ENCODE results near the gene CYB561.

Gene CYB561

DNA sequence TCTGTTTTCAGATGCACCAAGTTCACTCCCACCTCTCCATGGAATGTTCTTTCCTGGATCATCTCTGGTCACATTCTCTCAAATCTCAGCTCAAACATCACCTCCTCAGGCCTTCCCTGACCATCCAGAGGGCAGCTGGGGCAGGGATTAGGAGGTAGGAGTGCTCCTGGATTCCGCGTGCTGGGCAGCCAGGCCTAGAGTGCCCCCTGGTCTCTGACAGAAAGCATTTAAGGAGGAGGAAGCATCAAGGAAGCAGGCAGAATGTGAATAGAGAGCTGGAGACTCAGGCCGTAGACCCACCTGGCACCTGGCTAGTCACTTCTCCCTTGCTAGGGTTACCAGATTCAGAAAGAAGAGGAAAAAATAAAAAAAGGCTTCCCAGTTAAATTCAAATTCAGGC is 2.5 kb upstream of the CYB561 start:
- no peak for DNase-seq

DNA sequence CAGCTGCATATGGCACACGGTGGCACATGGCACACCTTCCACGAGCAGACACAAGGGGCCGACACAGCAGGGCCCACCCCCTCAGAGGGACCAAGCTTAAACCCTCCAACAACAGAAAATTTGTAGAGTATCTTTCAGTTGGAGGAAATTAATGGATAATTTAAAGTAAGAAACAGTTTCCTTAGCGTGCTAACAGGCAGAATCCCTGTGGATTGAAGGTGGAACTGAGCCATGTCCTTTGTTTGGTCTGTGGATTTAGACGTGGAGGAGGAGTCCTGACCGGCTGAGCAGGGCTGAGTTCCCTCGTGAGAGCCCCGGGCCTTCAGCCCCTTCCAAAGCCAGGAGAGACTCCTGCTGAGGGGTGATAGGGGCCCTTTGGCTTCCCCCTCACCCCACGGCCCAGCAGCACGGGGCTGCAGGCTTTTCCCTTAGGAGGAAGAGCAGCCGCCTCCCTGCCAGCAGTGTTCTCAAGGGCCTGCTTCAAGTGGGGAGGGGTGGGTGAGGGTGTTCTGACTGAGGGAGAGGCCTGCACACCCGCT is 1.4 kb upstream of the CYB561 start:
- no peak for DNase-seq

DNA sequence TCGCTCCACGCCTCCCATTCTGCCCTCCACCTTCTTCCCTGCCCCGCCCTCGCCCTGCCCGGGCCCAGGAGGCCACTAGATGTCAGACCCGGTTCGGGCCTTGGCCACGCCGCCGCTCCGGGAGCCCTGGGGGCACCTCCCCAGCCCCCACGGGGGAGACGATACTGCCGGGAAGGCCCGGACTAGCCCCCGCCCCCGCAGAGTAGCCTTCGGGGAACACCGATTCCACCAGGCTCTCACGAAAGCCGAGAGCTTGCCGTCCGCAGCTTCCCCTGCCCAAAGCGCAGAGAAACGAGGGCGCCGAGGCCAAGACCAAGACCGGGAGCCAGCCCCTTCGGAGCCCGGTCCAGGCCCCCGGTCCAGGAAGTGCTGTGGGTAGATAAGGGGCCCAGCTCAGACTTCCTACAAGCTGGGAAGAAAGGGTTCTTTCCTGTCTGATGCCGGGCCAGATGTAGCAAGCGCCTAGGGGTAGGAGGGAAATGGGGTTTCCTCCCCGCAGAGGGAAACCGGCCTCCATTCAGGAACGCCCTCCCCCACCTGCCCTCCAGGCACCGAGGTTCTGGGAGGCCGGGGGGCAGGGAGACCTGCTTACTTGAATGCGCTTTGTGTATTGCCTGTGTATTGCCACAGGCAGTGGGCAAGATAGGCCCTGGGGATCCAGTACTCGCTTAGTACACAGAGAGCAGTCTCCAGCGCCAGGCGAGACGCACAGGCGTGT is 806 bp upstream of the CYB561 start:
- peak; percentile 94 to 98 (median 96) for DNase-seq

DNA sequence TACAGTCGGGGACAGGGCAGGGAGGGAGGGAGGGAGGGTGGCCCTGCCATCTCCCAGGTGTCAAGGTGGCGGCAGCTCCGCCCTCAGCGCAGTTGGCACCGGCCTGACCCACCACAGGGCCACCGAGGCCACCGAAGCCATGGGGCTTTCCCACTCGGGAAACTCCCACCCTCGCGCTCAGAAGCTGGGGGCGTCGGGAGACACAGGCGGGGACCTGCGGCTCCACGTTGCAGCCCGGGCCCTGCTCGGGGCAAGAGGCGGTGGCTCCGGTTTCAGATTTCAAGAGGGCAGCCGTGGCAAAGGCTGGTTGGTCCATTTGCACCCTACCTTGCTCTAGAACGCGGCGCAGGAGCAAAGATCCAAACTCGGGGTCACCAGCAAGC is 544 bp downstream of the CYB561 start:
- peak; percentile 75 to 91 (median 82) for DNase-seq

DNA sequence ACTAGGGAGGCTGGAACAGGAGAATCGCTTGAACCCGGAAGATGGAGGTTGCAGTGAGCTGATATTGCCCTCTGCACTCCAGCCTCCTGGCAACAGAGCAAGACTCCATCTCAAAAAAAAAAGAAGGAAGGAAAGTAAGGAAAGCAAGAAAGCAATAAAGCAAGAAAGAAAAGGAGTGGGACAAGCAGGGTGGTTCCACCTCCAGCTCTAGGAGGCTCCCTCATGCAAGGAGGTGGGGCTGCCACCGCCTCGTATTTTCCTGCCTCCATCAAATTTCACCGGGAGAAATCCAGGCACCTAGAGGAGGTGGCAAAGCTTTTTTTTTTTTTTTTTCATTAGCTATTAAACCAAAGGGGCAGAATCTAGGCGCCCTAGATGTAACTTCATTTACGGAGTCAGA is 1.0 kb downstream of the CYB561 start:
- no peak for DNase-seq

DNA sequence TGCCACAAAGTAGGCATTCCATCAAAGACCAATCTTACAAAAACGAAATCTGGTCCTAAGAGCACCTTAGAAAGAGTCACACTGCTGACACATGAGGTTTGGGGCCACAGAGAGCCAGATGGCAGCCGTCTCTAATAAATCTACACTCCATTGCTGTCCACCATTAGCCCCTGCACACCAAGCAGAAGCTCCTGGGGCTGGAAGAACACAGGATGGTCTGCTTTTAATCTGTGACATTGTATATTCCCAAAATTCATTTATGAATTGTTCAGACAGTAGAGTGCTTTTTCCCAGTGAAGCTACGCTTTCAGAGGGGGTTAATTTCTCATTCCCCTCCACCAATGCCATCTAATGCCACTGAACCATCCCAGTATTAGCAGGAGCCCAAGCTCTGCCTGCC is 1.6 kb downstream of the CYB561 start:
- no peak for DNase-seq

DNA sequence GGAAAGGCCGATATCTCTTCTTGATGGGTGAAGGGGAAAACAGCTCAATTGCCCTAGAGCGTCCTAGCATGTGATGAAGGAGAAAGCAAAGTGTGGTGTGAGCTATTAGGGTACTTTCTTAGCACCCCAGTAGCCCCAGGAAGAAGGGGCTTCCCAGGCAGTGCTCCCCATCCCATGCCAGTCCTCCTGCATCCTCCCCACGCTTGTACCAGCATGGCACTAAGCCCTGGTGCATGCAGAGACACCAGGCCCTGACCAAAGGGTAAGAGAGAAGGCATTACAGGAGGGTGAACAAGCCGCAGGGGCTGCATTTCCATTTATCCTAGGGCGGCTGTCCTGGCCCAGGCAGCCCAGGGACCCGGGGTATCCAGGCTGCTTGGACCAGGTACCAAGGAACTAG is 3.1 kb downstream of the CYB561 start:
- no peak for DNase-seq

DNA sequence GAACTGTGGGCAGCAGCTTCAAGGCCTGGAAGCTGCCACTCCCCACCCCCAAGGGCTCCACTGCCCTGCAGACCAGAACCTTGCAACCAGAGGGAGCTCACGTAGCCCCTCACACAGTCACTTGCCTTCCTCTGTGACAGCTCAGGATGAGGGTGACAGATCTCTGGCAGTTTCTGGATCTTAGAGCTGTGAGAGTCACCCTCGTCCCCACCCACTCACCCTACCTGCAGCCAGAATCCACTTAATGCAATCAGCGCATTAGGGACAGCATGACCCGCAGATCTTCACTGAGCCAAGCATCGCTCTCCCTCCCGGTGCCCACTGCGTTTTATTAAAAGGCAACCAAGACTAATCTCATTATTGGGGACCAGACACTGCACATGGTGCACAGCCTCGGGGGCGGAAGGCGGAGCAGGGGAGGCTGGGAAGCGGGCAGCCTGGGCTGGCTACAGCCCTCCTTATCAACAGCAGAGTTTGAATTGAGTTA is 3.5 kb downstream of the CYB561 start:
- DNase-seq, result no peak

DNA sequence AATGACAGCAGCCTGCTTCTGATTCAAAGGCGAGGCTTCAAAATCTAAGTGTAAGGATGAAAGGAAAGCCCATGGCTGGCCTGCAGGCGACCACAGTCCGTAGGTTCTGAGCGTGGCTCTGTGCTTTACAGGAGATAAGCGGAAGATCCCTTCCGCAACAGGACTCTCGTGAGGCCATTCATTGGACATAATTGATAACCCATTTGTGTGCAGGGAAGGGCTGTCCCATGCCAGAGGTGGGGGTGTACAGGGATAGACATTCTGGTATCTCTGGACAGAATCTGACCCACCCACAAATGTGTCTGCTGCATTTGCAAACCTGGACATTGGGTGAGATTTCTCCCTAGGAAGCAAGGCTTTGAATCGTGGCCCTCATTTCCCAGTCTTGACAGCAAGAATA is 4.0 kb downstream of the CYB561 start:
- DNase-seq, result no peak

DNA sequence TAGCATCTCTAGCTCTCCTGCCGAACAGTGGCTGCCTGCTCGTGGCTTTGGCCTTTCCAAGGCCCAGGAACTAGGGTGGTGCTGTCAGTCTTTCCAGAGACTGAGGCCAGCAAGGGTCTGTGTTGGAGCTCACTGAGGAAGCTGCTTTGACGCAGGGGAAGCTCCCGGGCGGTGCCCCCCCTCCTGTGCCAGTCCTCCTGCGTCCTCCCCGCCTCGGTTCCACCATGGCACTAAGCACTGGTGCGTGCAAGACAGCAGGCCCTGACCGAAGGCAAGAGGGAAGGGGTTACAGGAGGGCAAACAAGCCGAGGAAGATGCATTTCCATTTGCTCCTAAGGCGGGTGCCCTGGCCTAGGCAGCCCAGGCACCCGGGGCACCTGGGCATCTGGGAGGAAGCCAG is 4.5 kb downstream of the CYB561 start:
- DNase-seq, result no peak

DNA sequence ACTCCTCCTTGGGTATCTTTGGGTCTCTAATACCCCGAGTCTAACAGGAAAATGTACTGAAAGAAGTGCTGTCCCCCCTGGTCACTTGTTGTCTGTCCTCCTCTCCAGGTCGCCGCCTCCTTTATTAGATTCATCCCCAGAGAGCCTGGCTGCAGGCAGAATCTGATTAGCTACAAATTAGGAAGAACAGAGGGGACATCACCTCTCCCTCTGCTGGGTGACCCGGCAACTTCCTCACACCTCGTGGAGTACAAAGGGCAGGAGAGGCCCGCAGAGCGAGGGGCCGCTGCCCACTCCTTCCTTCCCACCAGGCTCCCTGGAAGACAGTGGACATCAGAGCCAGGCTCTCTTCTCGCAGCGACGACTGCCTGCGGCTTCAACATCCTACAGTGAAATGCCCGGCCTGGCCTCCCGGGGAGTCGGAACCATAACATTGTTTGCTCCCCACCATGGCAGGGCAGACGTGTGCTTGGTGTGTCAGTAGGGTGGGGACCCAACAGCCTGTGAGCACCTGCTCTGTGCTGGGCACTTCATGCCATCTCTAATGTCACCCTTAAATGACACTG is 5.3 kb downstream of the CYB561 start:
- no peak for DNase-seq

DNA sequence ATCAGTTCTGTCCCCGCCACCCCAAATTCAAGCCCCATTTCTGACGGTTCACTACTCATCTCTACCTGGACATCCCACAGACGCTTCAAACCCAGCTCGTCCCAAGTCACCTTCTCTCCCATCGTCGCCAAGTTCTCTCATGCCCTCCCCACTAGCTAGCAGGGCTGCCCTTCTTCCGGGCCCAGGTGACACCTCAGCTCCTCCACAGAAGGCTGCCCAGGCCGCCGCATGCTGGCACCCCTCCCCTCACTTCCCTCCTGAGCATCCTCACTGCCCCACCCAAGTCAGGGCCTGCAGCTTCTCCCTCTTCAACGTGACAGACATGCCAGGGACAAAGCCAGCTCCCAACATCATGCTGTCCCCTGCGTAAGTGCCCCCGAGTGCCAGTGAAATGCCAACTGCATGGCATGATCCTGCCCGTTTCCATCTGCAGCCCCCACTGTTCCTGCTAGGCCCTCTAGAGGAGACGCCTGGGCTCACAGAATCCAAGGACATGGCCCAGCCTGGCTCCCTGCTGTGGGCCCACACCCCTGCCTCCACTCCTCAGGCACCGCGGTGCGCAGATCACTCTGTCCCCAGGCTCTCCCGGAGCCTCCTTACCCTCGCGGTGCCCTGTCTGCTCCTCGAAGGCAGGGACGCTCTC is 5.9 kb downstream of the CYB561 start:
- no peak for DNase-seq

DNA sequence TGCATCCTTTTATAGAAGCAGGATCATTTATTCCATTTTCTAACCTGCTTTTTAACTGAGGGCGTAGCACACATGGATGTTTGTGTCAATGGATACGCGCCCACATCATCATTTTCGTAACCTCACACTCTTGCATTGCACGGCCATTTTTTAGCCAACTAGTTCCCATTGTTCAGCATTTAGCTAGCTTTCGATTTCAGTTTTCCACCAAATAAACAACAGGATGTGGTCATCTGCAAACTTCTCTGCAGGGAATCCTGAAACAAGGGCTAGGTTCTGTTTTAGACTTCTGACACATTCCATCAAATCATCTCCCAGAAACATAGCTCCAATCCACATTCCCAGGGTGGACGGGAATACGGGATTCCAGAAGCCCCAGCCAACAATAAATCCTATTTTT is 6.4 kb downstream of the CYB561 start:
- DNase-seq, result peak; percentile 80 to 94 (median 91)

DNA sequence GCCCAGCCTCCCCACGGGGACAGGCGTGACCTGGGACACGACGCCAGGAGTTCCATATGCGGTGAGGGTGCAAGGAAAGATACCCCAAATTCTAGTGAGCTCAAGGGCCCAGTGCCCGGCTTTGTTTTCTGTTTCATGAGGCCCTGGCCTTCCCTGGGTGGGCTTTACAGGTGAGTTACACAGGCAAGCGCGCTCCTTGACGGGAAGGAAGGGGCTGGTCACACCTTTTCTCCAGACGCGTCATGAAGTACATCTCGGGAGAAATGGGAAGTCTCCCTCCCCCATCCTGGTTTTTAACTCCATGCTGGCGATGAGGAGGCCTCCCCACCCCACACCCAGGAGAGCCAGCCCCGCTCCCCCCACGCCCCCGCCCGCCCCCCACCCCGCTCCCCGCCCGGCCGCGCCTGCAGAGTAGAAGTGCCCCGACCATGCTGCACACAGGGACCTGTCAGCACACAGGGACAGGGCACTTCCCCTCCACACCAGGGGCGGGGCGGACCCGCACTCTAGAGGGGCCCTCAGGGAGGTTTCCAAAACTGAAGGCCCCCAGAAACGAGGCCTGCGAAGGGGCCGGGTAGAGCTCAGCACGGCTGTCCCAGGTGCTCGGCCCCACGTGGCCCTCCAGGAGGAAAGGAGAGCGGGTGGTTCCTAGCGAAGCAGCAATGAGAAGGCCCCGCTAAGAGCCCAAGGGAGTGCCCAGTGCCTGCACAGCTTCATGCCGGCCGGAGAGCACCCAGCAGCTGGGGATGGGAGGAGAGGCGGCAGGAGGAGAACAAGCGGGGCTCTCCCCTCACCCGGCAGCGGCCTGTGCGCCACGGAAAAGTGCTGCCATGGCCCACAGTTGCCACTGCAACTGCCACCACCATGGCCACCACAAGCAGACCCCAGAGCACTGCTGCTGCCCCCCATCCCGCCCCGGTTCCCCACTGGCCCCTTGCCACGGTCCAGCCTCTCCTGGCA is 7.7 kb downstream of the CYB561 start:
- no peak for DNase-seq

DNA sequence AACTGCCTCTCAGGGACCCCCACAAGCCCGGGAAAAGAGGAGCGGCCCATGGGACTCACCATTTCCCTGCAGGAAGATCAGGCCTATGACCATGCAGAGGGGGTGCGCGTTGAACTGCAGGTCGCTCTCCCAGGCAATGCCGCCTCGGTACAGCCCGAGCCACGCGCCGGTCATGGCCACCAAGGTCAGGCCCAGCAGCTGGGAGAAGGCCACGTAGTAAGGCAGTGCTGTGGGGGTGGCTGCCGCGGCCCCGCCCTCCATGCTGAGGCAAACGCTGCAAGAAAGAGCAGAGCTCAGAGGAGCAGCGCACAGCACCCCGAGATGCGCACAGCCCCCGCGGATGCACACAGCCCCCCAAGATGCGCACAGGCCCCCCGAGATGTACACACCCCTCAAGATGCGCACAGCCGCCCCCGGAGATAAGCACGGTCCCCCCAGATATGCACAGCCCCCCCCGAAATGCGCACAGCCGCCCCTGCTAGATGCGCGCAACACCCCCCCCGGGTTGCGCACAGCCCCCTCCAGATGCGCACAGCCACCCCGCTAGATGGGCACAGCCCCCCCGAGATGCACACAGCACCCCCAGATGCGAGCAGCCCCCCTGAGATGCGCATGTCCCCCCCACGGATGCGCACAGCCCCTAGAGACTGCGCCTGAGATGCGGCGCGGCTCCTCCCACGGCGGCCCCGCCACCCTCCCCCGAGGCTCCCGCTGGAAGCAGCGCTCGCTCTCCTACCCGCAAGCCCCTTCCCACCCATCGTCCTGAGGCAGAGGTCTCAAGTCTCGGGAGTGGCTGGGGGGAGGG is 8.6 kb downstream of the CYB561 start:
- no peak for DNase-seq

DNA sequence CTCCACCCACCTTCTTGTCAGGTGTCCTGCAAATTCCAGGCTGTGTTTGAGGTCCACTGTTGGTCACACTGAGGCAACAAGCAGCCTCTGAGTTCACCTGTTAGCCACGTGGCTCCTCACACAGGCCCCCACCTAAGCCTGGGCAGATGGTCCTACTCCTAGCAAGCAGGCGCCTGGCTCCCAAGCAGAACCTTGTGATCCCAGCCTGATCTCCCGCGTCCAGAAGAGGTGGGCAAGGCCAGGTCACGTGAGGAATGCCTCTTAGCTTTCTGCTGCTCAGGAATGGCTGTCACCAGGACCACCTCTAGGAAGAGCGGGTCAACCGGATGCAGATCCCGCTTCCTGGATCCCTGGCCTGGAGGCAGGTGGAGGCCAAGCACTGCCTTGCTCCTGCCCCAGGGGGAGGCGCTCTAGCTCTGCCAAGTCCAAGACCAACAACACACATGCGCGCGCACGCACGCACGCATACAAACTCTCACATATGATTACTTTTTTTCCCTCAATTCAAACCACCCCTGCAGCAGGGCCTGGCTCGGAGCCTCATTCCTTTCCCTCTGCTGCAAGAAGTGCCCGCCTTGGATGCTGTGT is 9.5 kb downstream of the CYB561 start:
- DNase-seq, result peak in 1 of 3 donors; percentile 30

DNA sequence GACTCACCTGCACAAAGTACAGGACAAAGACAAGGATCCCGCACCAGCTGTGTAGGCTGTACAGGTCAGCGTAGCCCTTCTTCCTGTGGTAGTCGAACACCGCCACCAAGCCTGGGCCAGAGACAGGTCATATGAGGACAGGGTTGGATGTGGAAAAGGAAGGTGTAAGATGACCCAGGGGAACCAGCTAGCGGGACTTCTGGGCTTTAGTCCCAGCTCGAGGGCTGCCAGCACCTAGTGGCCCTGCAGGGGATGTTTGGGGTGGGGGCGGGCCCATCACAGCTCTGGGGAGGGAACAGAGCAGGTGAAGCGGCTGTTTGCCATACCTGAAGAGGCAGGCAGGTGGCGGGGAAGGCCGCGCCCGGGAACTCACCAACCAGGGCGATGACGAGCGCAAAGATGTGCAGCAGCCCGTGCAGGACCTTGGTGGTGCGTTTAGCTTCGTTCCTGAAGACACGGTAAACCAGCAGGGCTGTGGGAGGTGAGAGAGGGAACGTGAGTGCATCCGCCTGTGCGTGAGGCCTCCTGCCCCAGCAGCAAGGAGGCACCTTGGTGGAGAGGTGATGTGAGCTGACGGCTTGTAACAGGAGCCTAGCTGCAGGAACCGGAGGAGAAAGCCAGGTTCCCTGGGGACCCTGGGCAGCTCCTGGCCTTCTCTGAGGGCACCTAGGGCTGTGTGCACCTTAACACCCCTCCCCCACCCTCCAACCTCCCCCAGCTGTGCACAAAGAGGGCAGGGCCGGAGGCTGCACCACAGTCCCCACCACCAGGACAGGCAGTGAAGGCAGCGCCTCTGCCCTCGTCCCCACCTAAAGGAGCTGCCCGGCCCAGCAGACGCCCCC is 10.2 kb downstream of the CYB561 start:
- no peak for DNase-seq

DNA sequence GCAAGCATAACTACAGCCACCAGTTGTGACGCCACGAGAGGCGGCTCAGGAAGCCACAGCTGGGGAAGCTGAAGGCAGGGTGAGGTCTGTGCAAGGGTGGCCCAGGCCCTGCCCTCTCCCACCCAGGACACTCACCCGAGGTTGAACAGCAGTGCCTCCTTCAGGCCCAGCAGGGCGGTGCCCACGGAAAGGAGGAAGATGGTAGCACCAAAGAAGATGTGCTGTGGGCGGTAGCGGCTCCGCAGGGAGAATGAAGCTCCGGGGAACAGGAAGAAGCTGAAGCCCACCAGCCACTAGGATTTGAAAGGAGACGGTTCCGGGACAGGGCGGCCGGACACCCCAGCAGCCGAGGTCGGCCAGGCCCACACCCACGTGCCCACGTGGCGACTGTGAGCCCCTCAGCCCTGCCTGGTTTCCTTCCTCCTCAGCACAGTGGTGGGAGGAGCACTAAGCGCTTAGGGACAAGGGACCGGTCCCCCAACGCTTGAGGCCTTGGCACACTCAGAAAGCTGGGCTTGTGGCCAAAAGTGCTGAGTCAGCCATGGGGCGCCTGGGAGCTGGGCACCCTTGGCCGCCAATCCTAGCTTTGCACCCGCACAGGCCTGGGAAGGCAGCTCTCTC is 11.0 kb downstream of the CYB561 start:
- DNase-seq, result peak; percentile 44 to 67 (median 55)

DNA sequence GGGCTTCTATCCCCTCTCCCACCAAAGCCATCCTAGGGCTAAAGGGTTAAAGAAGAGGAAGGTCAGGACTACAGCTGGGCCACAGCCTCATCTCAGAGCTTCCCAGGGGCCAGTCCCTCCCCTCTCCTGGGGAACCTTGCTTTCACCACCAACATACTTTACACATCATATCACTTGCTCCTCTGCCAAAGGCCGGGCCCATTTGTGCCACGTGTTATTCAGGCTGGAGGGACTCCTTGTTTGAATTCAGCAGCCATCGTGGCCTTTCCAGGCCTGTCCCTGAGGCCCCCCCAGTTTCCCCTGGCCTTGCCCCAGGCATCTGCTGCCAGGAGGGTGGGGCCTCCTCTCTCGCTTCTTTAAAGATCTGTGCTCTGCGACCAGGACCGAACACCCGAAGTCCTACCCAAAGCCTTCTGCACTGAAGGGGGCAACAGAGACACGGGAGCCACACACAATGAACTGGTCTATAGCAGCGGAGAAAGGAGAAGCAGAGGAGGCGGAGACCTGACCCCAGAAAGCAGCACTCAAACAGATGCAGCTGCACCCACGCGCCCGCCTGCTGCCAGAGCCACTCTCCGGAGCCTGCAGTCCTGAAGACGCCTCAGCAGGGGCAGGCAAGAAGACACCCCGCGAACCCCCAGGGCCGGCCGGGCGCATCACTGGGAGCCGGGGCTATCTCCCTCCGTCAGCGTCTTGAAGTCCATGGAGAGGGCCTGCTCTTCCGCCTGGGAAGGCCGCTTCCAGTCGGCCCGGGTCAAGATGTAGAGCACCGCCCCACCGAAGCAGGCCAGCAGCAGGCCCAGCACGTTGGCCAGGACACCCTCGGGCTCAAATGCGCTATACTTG is 12.1 kb downstream of the CYB561 start:
- DNase-seq, result peak; percentile 53 to 70 (median 61)
